Measurements from ENCODE around the gene S100A6.

S100A6 gene

GRCh38 chr1:153507926-153508583 lies 27.7 kb downstream of the S100A6 start:
- FAIRE-seq, result no peak
- DNase-seq (ENCODE audit: insufficient read length, low spot score), result no peak

- no peak for DNase-seq (ENCODE audit: insufficient read length, low spot score)
- peak; percentile 42 for FAIRE-seq
Measured at GRCh38 chr1:153506831-153507413, 28.9 kb downstream of the S100A6 start.

- DNase-seq (ENCODE audit: insufficient read length, low spot score) (no peak), FAIRE-seq (no peak)
Measured at GRCh38 chr1:153506386-153506785, 29.4 kb downstream of the S100A6 start.

GRCh38 chr1:153505576-153505975 lies 30.2 kb downstream of the S100A6 start:
- DNase-seq (ENCODE audit: insufficient read length, low spot score) (no peak), FAIRE-seq (no peak)

- DNase-seq (ENCODE audit: insufficient read length, low spot score) (no peak), FAIRE-seq (no peak)
Measured at GRCh38 chr1:153503766-153504165, 32.0 kb downstream of the S100A6 start.

GRCh38 chr1:153498746-153499145 lies 37.0 kb downstream of the S100A6 start:
- no peak for FAIRE-seq
- no peak for DNase-seq (ENCODE audit: insufficient read length, low spot score)

- no peak for DNase-seq (ENCODE audit: insufficient read length, low spot score)
- FAIRE-seq, result no peak
Measured at GRCh38 chr1:153495536-153495935, 40.3 kb downstream of the S100A6 start.

GRCh38 chr1:153494976-153495535 lies 40.7 kb downstream of the S100A6 start:
- FAIRE-seq (no peak), DNase-seq (ENCODE audit: insufficient read length, low spot score) (peak; percentile 42)

GRCh38 chr1:153493343-153493960 lies 42.3 kb downstream of the S100A6 start:
- FAIRE-seq, result no peak

GRCh38 chr1:153490272-153491051 lies 45.3 kb downstream of the S100A6 start:
- no peak for FAIRE-seq
- peak; percentile 55 for DNase-seq (ENCODE audit: insufficient read length, low spot score)

More at GRCh38 chr1:153493343-153493960, 42.3 kb downstream of the S100A6 start:
- DNase-seq (ENCODE audit: insufficient read length, low spot score), result no peak

- no peak for FAIRE-seq
- no peak for DNase-seq (ENCODE audit: insufficient read length, low spot score)
Measured at GRCh38 chr1:153488731-153489130, 47.1 kb downstream of the S100A6 start.

GRCh38 chr1:153487707-153488106 lies 48.1 kb downstream of the S100A6 start:
- DNase-seq (ENCODE audit: insufficient read length, low spot score) (no peak), FAIRE-seq (no peak)

GRCh38 chr1:153485863-153486262 lies 49.9 kb downstream of the S100A6 start:
- FAIRE-seq (no peak), DNase-seq (ENCODE audit: insufficient read length, low spot score) (no peak)

All from HTR-8/SVneo (cell line).